ENCODE data around the gene LDLRAD4. TPM values are rescaled to one million over a fixed set of nuclear protein-coding genes. Genes with fewer than 3 reads are reported as not detected.

Gene LDLRAD4
- total and polyA plus RNA-seq, 2 experiments from 2014 or later: 0.73 to 1.9 TPM

DNA sequence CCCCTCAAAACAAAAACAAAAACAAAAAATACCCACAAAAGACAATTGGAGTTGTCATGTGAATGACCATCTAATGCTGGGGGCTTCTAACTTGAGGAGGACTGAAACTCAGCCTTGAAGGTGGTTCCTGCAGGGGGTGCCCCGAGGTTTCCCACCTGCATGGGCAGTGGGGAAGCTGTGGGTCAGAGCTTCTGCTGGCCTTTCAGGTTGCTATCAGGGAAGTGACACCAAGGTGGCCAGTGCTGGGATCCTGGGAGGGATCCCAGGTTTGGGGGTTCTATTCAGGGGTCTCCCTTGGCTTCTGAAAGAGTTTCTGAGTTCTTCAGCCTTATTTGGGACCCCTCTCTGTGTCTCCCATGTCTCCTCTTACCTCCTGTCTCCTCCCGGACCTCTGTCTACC, 62.8 kb downstream of the LDLRAD4 start:
- TF ChIP-seq POLR2AphosphoS5 (IDR thresholded peaks at IDR 0.05; ENCODE audit: low read depth): no peak
- TF ChIP-seq, protein P1, sequence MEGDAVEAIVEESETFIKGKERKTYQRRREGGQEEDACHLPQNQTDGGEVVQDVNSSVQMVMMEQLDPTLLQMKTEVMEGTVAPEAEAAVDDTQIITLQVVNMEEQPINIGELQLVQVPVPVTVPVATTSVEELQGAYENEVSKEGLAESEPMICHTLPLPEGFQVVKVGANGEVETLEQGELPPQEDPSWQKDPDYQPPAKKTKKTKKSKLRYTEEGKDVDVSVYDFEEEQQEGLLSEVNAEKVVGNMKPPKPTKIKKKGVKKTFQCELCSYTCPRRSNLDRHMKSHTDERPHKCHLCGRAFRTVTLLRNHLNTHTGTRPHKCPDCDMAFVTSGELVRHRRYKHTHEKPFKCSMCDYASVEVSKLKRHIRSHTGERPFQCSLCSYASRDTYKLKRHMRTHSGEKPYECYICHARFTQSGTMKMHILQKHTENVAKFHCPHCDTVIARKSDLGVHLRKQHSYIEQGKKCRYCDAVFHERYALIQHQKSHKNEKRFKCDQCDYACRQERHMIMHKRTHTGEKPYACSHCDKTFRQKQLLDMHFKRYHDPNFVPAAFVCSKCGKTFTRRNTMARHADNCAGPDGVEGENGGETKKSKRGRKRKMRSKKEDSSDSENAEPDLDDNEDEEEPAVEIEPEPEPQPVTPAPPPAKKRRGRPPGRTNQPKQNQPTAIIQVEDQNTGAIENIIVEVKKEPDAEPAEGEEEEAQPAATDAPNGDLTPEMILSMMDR (conservative IDR thresholded peaks at IDR 0.05; ENCODE audit: low read depth in 2 of 2): no peak
- no peak for TF ChIP-seq ZNF114 (CRISPR knock-in tag; IDR thresholded peaks at IDR 0.05)
- TF ChIP-seq, protein P2, sequence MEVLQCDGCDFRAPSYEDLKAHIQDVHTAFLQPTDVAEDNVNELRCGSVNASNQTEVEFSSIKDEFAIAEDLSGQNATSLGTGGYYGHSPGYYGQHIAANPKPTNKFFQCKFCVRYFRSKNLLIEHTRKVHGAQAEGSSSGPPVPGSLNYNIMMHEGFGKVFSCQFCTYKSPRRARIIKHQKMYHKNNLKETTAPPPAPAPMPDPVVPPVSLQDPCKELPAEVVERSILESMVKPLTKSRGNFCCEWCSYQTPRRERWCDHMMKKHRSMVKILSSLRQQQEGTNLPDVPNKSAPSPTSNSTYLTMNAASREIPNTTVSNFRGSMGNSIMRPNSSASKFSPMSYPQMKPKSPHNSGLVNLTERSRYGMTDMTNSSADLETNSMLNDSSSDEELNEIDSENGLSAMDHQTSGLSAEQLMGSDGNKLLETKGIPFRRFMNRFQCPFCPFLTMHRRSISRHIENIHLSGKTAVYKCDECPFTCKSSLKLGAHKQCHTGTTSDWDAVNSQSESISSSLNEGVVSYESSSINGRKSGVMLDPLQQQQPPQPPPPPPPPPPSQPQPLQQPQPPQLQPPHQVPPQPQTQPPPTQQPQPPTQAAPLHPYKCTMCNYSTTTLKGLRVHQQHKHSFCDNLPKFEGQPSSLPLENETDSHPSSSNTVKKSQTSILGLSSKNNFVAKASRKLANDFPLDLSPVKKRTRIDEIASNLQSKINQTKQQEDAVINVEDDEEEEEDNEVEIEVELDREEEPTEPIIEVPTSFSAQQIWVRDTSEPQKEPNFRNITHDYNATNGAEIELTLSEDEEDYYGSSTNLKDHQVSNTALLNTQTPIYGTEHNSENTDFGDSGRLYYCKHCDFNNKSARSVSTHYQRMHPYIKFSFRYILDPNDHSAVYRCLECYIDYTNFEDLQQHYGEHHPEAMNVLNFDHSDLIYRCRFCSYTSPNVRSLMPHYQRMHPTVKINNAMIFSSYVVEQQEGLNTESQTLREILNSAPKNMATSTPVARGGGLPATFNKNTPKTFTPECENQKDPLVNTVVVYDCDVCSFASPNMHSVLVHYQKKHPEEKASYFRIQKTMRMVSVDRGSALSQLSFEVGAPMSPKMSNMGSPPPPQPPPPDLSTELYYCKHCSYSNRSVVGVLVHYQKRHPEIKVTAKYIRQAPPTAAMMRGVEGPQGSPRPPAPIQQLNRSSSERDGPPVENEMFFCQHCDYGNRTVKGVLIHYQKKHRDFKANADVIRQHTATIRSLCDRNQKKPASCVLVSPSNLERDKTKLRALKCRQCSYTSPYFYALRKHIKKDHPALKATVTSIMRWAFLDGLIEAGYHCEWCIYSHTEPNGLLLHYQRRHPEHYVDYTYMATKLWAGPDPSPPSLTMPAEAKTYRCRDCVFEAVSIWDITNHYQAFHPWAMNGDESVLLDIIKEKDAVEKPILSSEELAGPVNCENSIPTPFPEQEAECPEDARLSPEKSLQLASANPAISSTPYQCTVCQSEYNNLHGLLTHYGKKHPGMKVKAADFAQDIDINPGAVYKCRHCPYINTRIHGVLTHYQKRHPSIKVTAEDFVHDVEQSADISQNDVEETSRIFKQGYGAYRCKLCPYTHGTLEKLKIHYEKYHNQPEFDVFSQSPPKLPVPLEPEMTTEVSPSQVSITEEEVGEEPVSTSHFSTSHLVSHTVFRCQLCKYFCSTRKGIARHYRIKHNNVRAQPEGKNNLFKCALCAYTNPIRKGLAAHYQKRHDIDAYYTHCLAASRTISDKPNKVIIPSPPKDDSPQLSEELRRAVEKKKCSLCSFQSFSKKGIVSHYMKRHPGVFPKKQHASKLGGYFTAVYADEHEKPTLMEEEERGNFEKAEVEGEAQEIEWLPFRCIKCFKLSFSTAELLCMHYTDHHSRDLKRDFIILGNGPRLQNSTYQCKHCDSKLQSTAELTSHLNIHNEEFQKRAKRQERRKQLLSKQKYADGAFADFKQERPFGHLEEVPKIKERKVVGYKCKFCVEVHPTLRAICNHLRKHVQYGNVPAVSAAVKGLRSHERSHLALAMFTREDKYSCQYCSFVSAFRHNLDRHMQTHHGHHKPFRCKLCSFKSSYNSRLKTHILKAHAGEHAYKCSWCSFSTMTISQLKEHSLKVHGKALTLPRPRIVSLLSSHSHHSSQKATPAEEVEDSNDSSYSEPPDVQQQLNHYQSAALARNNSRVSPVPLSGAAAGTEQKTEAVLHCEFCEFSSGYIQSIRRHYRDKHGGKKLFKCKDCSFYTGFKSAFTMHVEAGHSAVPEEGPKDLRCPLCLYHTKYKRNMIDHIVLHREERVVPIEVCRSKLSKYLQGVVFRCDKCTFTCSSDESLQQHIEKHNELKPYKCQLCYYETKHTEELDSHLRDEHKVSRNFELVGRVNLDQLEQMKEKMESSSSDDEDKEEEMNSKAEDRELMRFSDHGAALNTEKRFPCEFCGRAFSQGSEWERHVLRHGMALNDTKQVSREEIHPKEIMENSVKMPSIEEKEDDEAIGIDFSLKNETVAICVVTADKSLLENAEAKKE (CRISPR knock-in tag; IDR thresholded peaks at IDR 0.05): no peak
- TF ChIP-seq STAT1 (IDR thresholded peaks at IDR 0.05; ENCODE audit: unreplicated experiment): no peak
- TF ChIP-seq, protein P3, sequence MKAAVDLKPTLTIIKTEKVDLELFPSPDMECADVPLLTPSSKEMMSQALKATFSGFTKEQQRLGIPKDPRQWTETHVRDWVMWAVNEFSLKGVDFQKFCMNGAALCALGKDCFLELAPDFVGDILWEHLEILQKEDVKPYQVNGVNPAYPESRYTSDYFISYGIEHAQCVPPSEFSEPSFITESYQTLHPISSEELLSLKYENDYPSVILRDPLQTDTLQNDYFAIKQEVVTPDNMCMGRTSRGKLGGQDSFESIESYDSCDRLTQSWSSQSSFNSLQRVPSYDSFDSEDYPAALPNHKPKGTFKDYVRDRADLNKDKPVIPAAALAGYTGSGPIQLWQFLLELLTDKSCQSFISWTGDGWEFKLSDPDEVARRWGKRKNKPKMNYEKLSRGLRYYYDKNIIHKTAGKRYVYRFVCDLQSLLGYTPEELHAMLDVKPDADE (IDR thresholded peaks at IDR 0.05): no peak
- no peak for TF ChIP-seq JUNB (IDR thresholded peaks at IDR 0.05; ENCODE audit: unreplicated experiment)
- no peak for TF ChIP-seq NANOG (IDR thresholded peaks at IDR 0.05; ENCODE audit: borderline replicate concordance)
- no peak for TF ChIP-seq CREB1 (CRISPR knock-in tag; IDR thresholded peaks at IDR 0.05; ENCODE audit: low read depth)
- no peak for TF ChIP-seq EZH2 (IDR thresholded peaks at IDR 0.05; ENCODE audit: low read depth, unreplicated experiment)
- no peak for TF ChIP-seq EZH2phosphoT487 (IDR thresholded peaks at IDR 0.05; ENCODE audit: unreplicated experiment)
- TF ChIP-seq, protein P4, sequence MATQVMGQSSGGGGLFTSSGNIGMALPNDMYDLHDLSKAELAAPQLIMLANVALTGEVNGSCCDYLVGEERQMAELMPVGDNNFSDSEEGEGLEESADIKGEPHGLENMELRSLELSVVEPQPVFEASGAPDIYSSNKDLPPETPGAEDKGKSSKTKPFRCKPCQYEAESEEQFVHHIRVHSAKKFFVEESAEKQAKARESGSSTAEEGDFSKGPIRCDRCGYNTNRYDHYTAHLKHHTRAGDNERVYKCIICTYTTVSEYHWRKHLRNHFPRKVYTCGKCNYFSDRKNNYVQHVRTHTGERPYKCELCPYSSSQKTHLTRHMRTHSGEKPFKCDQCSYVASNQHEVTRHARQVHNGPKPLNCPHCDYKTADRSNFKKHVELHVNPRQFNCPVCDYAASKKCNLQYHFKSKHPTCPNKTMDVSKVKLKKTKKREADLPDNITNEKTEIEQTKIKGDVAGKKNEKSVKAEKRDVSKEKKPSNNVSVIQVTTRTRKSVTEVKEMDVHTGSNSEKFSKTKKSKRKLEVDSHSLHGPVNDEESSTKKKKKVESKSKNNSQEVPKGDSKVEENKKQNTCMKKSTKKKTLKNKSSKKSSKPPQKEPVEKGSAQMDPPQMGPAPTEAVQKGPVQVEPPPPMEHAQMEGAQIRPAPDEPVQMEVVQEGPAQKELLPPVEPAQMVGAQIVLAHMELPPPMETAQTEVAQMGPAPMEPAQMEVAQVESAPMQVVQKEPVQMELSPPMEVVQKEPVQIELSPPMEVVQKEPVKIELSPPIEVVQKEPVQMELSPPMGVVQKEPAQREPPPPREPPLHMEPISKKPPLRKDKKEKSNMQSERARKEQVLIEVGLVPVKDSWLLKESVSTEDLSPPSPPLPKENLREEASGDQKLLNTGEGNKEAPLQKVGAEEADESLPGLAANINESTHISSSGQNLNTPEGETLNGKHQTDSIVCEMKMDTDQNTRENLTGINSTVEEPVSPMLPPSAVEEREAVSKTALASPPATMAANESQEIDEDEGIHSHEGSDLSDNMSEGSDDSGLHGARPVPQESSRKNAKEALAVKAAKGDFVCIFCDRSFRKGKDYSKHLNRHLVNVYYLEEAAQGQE (IDR thresholded peaks at IDR 0.05; ENCODE audit: unreplicated experiment): no peak
- no peak for TF ChIP-seq ZNF331 (CRISPR knock-in tag; IDR thresholded peaks at IDR 0.05; ENCODE audit: low read depth)
- Histone ChIP-seq H3K4me2 (no peak overlapping the region), H3F3A (replicated peaks; ENCODE audit: low read depth) (no peaks in the 10 kb centered on the region)

More for the DNA sequence above, 62.8 kb downstream of the LDLRAD4 start:
- Histone ChIP-seq H3K27ac (ENCODE audit: low read depth) (no peak overlapping the region), H3K4me1 (ENCODE audit: insufficient read depth) (no peaks in the 10 kb centered on the region; the same call in 1 of the 2 replicates), H3K9me2 (ENCODE audit: insufficient read depth) (no peaks in the 10 kb centered on the region), H3K4me3 (no peak overlapping the region), H3K36me3 (ENCODE audit: insufficient read depth) (no peaks in the 10 kb centered on the region), H2AFZ (no peak overlapping the region), H3K79me2 (replicated peaks; ENCODE audit: insufficient read depth) (no peaks in the 10 kb centered on the region), H3K27me3 (ENCODE audit: insufficient read depth) (no peaks in the 10 kb centered on the region), H4K20me1 (replicated peaks; ENCODE audit: insufficient read depth) (no peaks in the 10 kb centered on the region)
- H3K36me3 Mint-ChIP-seq (ENCODE audit: low read depth): no peaks in the 10 kb centered on the region
- H3K27me3 Mint-ChIP-seq (ENCODE audit: insufficient read depth, low read depth, poor library complexity): peaks cover under 1% of the 10 kb centered on the region
- no peak overlapping the region for H3K4me3 Mint-ChIP-seq
- no peak for DNase-seq (ENCODE audit: low spot score)
- ATAC-seq: no peak
- peaks cover 3% of the 10 kb centered on the region; the same call in 1 of the 3 replicates for H3K9me3 Mint-ChIP-seq
- H3K27ac Mint-ChIP-seq: no peak overlapping the region
- peaks cover 13% of the 10 kb centered on the region for H3K4me1 Mint-ChIP-seq

All from GM23338 (cell line).